A549 (cell line): ENCODE data around the gene CLDND2.

Source experiments
- CHD4 ChIP-seq: fragments of 200-600 bp; sonication (generic); IDR thresholded peaks from 2 replicates; pipeline ENCODE4 v1.6.1; 2016; ENCODE audit warnings: antibody characterized with exemption, mild to moderate bottlenecking, borderline replicate concordance
- CTCF ChIP-seq: fragments of >200 bp; sonication (Bioruptor Twin); formaldehyde crosslinking; IDR thresholded peaks from 3 replicates; pipeline ENCODE4 v1.5.1; 2016
- POLR2A ChIP-seq: IDR thresholded peaks from 2 replicates; pipeline ENCODE4 v1.6.1; 2012; ENCODE audit warnings: mild to moderate bottlenecking, low read length

- TF ChIP-seq CTCF, result no peak
- no peak for TF ChIP-seq CHD4
- TF ChIP-seq POLR2A, result no peak
These were observed 1.4 kb upstream of the CLDND2 start for GRCh38 chr19:51370230-51370629.
